Body of pancreas (tissue), 4 donors: ENCODE measurements around the gene APOA1.

Source experiments
- POLR2A ChIP-seq, 3 donors: fragments of 450-650 bp; IDR thresholded peaks; one replicate each; pipeline ENCODE4 v1.6.1; 2016; ENCODE audit warnings: antibody characterized with exemption in 3 of 3, mild to moderate bottlenecking in 2 of 3
- TF ChIP-seq, protein P1 (sequence below), 7 experiments: fragments of 450-650 bp in 4 of 7; fragments of 200-600 bp in 3 of 7; sonication (generic) in 3 of 7; IDR thresholded peaks; one replicate each; pipeline ENCODE4 v1.5.1; 2016 to 2019; ENCODE audit warnings: antibody characterized with exemption in 7 of 7

DNA sequence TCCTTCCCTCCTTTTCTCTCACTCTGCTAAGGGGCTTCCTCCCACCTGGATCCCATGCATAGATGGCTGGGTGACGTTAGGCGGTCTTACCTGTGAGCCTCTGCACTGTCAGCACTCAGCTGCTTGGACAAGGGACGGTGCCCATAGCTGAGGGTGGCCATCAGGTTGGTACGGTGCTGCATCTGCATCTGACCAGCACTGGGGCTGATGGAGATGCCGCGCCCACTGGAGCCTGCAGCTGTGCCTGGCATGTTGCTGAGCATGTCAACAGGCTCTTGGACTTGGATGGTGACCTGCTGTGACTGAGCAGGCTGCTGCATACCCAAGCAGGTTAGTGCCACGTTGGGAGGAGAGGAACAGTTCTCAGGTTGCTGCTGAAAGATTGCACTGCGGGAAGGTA is 21.8 kb upstream of the APOA1 start:
- TF ChIP-seq, protein P1, sequence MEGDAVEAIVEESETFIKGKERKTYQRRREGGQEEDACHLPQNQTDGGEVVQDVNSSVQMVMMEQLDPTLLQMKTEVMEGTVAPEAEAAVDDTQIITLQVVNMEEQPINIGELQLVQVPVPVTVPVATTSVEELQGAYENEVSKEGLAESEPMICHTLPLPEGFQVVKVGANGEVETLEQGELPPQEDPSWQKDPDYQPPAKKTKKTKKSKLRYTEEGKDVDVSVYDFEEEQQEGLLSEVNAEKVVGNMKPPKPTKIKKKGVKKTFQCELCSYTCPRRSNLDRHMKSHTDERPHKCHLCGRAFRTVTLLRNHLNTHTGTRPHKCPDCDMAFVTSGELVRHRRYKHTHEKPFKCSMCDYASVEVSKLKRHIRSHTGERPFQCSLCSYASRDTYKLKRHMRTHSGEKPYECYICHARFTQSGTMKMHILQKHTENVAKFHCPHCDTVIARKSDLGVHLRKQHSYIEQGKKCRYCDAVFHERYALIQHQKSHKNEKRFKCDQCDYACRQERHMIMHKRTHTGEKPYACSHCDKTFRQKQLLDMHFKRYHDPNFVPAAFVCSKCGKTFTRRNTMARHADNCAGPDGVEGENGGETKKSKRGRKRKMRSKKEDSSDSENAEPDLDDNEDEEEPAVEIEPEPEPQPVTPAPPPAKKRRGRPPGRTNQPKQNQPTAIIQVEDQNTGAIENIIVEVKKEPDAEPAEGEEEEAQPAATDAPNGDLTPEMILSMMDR (IDR thresholded peaks at IDR 0.05) = no peak
- TF ChIP-seq POLR2A (IDR thresholded peaks at IDR 0.05) = no peak
